ENCODE results near the gene C5orf22. TPM values are rescaled to one million over a fixed set of nuclear protein-coding genes. Genes with fewer than 3 reads are reported as not detected.

Gene C5orf22
- total and polyA plus RNA-seq, 2 of the 13 experiments (the other 11 are each of a cell fraction or from before 2014, with no cell fraction given), result 14.0 to 21.5 TPM

DNA sequence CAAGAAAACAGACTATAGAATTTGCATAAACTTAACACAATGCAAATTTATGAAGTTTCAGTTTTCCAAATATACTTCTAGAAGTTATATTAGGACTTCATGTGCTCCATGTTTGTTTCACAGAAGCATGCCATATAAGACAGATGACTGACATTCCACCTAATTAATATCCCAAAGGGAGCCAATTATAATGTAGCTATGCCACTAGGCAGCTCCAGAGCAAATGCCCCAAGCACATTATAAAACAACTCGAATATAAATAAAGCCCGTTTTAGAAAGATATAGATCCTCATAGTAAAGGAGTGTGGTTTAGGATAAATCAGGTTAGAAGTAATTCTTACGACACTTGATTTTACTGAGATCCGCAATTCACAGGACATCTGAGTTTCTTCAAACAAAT lies 9.1 kb upstream of the C5orf22 start (continued):
- TF ChIP-seq MIER2 (CRISPR knock-in tag; IDR thresholded peaks at IDR 0.05) (no peak), ZKSCAN1 (IDR thresholded peaks at IDR 0.05; ENCODE audit: low read length) (no peak), TBX3 (IDR thresholded peaks at IDR 0.05; ENCODE audit: borderline replicate concordance) (no peak), ZNF607 (CRISPR knock-in tag; IDR thresholded peaks at IDR 0.05; ENCODE audit: borderline replicate concordance) (no peak), RFXANK (CRISPR knock-in tag; IDR thresholded peaks at IDR 0.05) (no peak), HOXA7 (CRISPR knock-in tag; IDR thresholded peaks at IDR 0.05) (no peak), ZNF839 (CRISPR knock-in tag; IDR thresholded peaks at IDR 0.05; ENCODE audit: borderline replicate concordance) (no peak), ESRRA (CRISPR knock-in tag; IDR thresholded peaks at IDR 0.05; ENCODE audit: low read depth) (no peak), ZNF878 (CRISPR knock-in tag; IDR thresholded peaks at IDR 0.05) (no peak), SAP130 (CRISPR knock-in tag; IDR thresholded peaks at IDR 0.05; ENCODE audit: low read depth) (no peak)
- TF ChIP-seq, protein P1, sequence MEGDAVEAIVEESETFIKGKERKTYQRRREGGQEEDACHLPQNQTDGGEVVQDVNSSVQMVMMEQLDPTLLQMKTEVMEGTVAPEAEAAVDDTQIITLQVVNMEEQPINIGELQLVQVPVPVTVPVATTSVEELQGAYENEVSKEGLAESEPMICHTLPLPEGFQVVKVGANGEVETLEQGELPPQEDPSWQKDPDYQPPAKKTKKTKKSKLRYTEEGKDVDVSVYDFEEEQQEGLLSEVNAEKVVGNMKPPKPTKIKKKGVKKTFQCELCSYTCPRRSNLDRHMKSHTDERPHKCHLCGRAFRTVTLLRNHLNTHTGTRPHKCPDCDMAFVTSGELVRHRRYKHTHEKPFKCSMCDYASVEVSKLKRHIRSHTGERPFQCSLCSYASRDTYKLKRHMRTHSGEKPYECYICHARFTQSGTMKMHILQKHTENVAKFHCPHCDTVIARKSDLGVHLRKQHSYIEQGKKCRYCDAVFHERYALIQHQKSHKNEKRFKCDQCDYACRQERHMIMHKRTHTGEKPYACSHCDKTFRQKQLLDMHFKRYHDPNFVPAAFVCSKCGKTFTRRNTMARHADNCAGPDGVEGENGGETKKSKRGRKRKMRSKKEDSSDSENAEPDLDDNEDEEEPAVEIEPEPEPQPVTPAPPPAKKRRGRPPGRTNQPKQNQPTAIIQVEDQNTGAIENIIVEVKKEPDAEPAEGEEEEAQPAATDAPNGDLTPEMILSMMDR (CRISPR knock-in tag; IDR thresholded peaks at IDR 0.05), result no peak

DNA sequence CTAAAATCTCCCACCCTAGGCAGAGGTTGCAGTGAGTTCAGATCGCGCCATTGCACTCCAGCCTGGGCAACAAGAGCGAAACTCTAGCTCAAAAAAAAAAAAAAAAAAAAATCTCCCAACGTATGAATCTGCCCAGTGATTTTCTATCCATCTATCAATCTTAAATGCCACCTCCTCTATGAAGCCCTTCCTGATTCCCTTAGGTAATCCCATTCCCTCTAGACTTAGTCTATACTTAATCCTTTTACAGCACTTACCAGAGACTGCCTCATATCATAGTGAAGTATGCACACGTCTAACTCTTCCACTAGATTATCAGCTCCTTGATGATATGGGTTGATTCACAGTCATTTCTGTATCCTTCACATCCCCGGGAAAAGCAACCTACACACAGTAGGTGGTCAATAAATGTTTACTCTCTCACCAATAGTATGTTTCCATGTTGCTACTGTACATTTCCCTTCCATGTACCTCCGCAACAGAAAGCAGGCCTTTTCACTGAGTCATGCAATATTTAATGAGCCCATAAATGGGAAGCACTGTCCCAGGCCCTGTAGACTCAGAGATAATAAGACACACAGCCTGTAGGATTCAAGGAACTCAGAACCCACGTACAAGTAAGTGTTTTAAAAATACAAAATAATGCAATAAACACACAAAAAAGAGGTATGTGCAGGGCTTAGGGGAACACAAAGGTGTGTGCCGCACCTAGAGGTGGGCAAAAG lies 1.4 kb upstream of the C5orf22 start:
- peaks cover 11 to 33% of the 10 kb centered on the region in 2 experiments for H3K36me3 ChIP-seq (replicated peaks in 1 of 2; ENCODE audit: control insufficient read depth in 1 of 2, insufficient read depth in 2 of 2, low read length in 2 of 2)
- H3K9ac ChIP-seq (ENCODE audit: insufficient read depth, low read depth, low read length), result peak overlapping the region; percentile 90
- CTCF ChIA-PET (ENCODE audit: low intra/inter-chr PET ratio, low total read pairs), result no interaction called here
- H3K4me1 ChIP-seq (ENCODE audit: insufficient read depth, low read length), result peaks cover 36% of the 10 kb centered on the region
- H4K20me1 ChIP-seq (ENCODE audit: insufficient read depth, low read length), result no peaks in the 10 kb centered on the region
- H3K4me3 ChIP-seq (replicated peaks in 1 of 3; ENCODE audit: insufficient read depth in 1 of 3, low read depth in 2 of 3, low read length in 3 of 3), result peak overlapping the region; percentile 63 to 82 (median 81)
- H3K27me3 ChIP-seq (ENCODE audit: control insufficient read depth in 1 of 2, insufficient read depth in 2 of 2, low read length in 2 of 2), result no peaks in the 10 kb centered on the region; a peak in 1 of 5 replicates
- H3K79me2 ChIP-seq (ENCODE audit: insufficient read depth, low read length), result peaks cover 25% of the 10 kb centered on the region
- H3K9me3 ChIP-seq (ENCODE audit: low read length), result no peaks in the 10 kb centered on the region
- intact Hi-C loops (cut with micrococcal nuclease; ENCODE audit: unreplicated experiment), result no loop called here
- no peak for ATAC-seq
- in situ Hi-C loops (cut with HindIII; ENCODE audit: extremely low pct_ligation_motif_present, low pct_unique_long_range_greater_than_20kb), result no loop called here
- 58% methylated on average over 9 of the region's 9 CpGs for WGBS (ENCODE audit: low lambda C conversion rate)
- DNase-seq (ENCODE audit: low spot score), result peak; percentile 4
- no TSS peak for BruUV-seq (replicated peaks)
- peak overlapping the region; percentile 80 for H3K4me2 ChIP-seq (ENCODE audit: low read depth, low read length)
- POLR2A ChIA-PET, result no interaction called here
- no peak for FAIRE-seq
- H3K27ac ChIP-seq (ENCODE audit: extremely low read length, insufficient read depth, low read length), result peak overlapping the region; percentile 85
- H2AFZ ChIP-seq (ENCODE audit: low read length), result no peak overlapping the region
- no peak for TF ChIP-seq ZNF101 (CRISPR knock-in tag; IDR thresholded peaks at IDR 0.05; ENCODE audit: borderline replicate concordance, low read depth)
- 0 out of 2 replicates have a peak, but pooled peaks have one; percentile 52 for TF ChIP-seq ZKSCAN1 (IDR thresholded peaks at IDR 0.05; ENCODE audit: low read length)
- TF ChIP-seq TBX2 (CRISPR knock-in tag; IDR thresholded peaks at IDR 0.05; ENCODE audit: borderline replicate concordance), result no peak
- 0 out of 2 replicates have a peak, but pooled peaks have one; percentile 32 for TF ChIP-seq ZNF354B (CRISPR knock-in tag; IDR thresholded peaks at IDR 0.05)
- TF ChIP-seq ZNF75D (CRISPR knock-in tag; IDR thresholded peaks at IDR 0.05; ENCODE audit: borderline replicate concordance), result no peak
